Epithelial cell of prostate (primary cell): ENCODE measurements around the gene CA11.
"Not testable (repeated sequence)": the region's sequence is repeated elsewhere in the genome, so short reads cannot be mapped to it uniquely, and the experiment has no call there.

Source experiments
- DNase-seq: peaks from one replicate; pipeline ENCODE4 v3.0.0-alpha.2; 2011; ENCODE audit warnings: low read depth, low spot score
- H3K27ac ChIP-seq: fragments of 450-650 bp; 2 replicates; pipeline ENCODE4 v1.5.1; 2017; ENCODE audit warnings: mild to moderate bottlenecking

The CA11 gene

GRCh38 chr19:48670699-48671445, 24.9 kb upstream of the CA11 start:
- no peak for DNase-seq
- H3K27ac ChIP-seq: no peak overlapping the region

GRCh38 chr19:48669903-48670668, 24.1 kb upstream of the CA11 start:
- H3K27ac ChIP-seq: no peak overlapping the region
- DNase-seq: no peak

GRCh38 chr19:48668761-48669160, 22.8 kb upstream of the CA11 start:
- no peak for DNase-seq
- H3K27ac ChIP-seq: no peak overlapping the region

GRCh38 chr19:48668332-48668731, 22.3 kb upstream of the CA11 start:
- DNase-seq: no peak
- H3K27ac ChIP-seq: no peak overlapping the region

GRCh38 chr19:48665786-48666185, 19.8 kb upstream of the CA11 start:
- no peak for DNase-seq
- H3K27ac ChIP-seq: no peak overlapping the region

GRCh38 chr19:48664476-48664875, 18.5 kb upstream of the CA11 start:
- DNase-seq: no peak
- no peak overlapping the region for H3K27ac ChIP-seq

DNA sequence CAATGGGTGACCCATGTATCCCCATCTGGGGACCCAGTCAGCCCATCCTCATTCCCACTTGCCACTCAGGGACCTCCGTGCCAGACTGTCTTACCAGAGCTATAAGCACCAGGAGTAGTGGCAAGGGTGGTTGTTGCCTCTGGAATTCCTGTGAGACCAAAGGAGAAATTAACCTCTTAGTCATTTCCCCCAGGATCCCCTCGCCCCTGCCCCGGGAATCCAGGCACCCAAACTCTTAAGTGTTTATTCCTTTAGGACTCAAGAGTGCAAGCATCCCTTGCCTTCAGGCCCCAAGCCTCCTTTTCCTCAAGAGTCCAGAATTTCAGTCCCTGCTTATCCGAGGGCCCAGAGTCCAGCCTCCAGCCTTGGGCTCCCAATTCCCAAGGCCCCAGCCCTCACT, 17.7 kb upstream of the CA11 start:
- H3K27ac ChIP-seq: no peak overlapping the region
- no peak for DNase-seq

DNA sequence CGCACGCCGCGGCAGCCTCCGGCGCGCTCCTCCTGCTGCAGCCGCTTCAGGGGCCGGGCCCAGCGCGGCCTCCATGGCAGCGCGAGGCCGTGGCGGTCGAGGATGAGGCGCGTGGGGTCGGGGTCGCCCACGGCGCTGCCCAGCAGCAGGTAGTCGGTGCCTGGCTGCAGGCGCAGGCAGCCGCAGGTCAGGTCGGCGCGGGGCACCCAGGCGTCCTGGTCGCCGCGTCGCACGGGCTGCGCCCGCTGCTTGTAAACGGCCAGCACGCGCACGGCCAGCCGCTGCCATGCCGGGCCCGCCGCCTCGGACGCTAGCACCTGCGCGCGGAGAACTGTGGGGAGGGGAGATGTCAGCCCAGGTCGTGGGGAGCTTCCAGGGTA, 15.7 kb upstream of the CA11 start:
- no peak overlapping the region for H3K27ac ChIP-seq
- DNase-seq: no peak

- no peak for DNase-seq
- H3K27ac ChIP-seq: no peak overlapping the region
These were observed 15.1 kb upstream of the CA11 start for GRCh38 chr19:48660852-48661710.

GRCh38 chr19:48659768-48660167, 13.8 kb upstream of the CA11 start:
- no peak for DNase-seq
- no peak overlapping the region for H3K27ac ChIP-seq

DNA sequence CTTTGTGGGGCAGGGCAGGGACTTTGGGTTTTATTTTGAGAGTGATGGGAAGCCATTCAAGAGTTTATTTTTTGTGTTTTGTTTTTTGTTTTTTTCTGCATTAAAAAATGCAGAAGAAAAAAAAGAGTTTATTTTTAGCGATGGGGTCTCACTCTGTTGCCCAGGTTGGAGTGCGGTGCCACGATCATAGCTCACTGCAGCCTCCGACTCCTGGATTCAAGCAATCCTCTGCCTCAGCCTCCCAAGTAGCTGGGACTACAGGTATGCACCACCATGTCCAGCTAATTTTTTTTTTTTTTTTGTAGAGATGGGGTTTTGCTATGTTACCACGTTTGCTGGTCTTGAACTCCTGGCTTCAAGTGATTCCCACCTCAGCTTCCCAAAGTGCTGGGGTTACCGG, 12.5 kb upstream of the CA11 start:
- H3K27ac ChIP-seq: no peak overlapping the region
- DNase-seq: no peak

DNA sequence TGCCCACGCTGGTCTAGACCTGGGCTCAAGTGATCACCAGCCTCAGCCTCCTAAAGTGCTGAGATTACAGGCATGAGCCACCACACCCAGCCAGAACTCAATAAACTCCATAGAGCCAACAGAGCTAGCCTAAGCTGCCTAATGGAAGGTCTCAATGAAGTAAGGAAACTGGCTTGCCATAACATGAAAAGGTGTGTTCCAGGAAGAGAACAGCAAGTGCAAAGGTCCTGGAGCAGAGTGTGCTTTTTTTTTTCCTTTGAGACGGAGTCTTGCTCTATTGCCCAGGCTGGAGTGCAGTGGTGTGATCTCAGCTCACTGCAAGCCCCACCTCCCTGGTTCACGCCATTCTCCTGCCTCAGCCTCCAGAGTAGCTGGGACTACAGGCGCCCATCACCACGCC, 11.8 kb upstream of the CA11 start:
- H3K27ac ChIP-seq, DNase-seq: not testable (repeated sequence)

DNA sequence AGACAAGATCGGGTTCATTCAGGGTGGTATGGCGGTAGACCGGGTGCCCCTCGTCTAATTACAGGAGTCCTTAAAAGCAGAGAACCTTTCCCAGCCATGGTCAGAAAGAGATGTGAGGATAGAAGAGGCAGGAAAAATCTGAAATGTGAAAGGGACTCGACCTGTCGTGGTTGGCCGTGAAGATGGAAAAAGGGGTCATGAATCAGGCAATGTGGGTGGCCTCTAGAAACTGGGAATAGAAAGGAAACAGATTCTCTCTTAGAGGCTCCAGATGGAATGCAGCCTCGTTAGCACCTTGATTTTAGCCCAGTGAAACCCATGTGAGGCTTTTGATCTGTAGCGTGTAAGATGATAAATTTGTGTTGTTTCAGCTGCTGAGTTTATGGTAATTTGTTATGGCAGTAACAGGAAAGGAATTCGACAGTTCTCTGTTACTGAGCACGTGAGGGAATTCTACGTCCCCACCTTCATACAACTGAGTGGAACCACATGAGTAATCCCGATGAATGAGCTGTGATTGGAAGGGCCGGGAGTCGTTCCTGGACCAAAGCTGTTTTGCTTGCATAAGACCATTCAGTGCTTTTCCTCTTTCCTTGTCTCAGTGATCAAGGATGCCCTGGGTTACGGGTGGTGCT, 11.0 kb upstream of the CA11 start:
- no peak overlapping the region for H3K27ac ChIP-seq
- DNase-seq: no peak

DNA sequence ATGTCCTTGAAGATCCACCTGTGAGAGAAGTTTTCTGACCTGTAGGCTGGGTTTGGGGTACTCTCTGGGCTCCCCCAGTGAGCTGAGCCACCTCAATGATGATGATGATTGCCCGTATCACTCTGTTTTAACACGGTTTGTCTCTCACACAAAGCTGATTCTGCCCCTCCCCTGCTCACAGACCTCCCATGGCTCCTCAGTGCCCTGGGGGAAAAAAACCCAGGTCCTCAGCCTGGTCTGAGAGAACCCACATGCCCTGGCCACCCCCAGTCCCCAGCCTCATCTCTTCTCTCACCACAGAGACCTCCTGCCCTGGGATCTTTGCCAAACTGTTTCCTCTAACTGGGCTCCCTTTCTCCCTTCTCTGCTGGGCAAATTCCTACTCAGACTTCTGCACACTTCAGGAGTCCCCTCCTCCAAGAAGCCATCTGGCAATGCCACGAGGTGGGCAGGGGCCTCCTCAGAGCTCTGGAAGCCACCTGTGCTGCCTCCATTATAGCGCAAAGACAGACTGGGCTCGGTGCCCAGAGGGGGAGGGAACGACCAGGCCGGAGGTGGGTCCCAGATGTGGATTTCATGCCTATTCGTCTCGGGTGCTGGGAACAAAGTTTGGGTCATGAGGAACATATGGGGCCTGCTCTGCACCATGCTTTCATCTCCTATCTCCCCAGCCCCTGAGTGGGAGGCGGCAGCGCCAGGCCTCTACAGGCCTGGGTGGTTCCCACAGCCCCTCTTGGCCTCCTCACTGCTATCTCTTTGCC, 8.5 kb upstream of the CA11 start:
- no peak for DNase-seq
- no peak overlapping the region for H3K27ac ChIP-seq

GRCh38 chr19:48651683-48652048, 5.7 kb upstream of the CA11 start:
- H3K27ac ChIP-seq: no peak overlapping the region
- no peak for DNase-seq

GRCh38 chr19:48650974-48651682, 5.1 kb upstream of the CA11 start:
- H3K27ac ChIP-seq: no peak overlapping the region
- no peak for DNase-seq

- no peak overlapping the region for H3K27ac ChIP-seq
- DNase-seq: no peak
These were observed 2.1 kb upstream of the CA11 start for GRCh38 chr19:48648134-48648533.

- H3K27ac ChIP-seq: no peak overlapping the region
- no peak for DNase-seq
These were observed 782 bp upstream of the CA11 start for GRCh38 chr19:48646722-48647216.

DNA sequence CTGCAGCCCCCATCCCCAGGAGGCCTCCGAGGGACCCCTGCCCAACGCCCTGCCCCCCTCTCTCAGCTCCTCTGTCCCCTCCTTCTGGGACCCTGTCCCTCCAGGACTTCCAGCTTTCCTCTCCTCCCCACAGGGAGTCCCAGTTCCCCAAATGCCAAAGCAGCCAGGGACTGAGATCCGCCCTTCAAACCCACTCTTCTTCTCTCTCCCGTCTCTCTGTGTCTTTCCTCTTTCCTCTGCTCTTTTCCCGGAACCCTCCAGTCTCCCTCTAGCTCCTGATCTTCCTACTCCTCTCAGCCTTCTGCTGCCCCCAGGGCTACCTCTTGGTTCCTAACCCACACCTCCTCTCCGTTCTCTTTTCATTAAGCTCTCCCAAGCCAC, 377 bp downstream of the CA11 start:
- no peak overlapping the region for H3K27ac ChIP-seq
- no peak for DNase-seq
